Calu3 (cell line): ENCODE results near the gene NBPF11. TPM values are rescaled to one million over a fixed set of nuclear protein-coding genes. Genes with fewer than 3 reads are reported as not detected.

Source experiments
- BruUV-seq: library from RNA; stranded (reverse); fragments of 400-500 nt; replicated peaks from 2 replicates; lab custom pipeline; 2021; lab: Mats Ljungman, UMichigan
- CTCF ChIA-PET: fragments of 300-600 bp; sonication (Branson Sonifier 250); formaldehyde crosslinking; loops from one replicate; lab custom pipeline; 2022; ENCODE audit warnings: antibody characterized with exemption; lab: Charles Lee
- DNase-seq: peaks from one replicate; pipeline ENCODE4 v3.0.0; 2022
- H3K27ac Mint-ChIP-seq: one replicate; pipeline ENCODE4 v1.8.0; 2022; ENCODE audit warnings: mixed read lengths; ENCODE audit not compliant: unreplicated experiment
- H3K27me3 Mint-ChIP-seq: one replicate; pipeline ENCODE4 v1.8.0; 2022; ENCODE audit warnings: mixed read lengths; ENCODE audit not compliant: unreplicated experiment
- H3K36me3 Mint-ChIP-seq: one replicate; pipeline ENCODE4 v1.8.0; 2022; ENCODE audit warnings: mild to moderate bottlenecking, moderate library complexity, mixed read lengths; ENCODE audit not compliant: insufficient read depth, unreplicated experiment
- H3K4me1 Mint-ChIP-seq: one replicate; pipeline ENCODE4 v1.8.0; 2022; ENCODE audit warnings: mild to moderate bottlenecking, low read depth, mixed read lengths; ENCODE audit not compliant: unreplicated experiment
- H3K4me3 Mint-ChIP-seq: one replicate; pipeline ENCODE4 v1.8.0; 2022; ENCODE audit warnings: mild to moderate bottlenecking, low read depth, moderate library complexity, mixed read lengths; ENCODE audit not compliant: unreplicated experiment
- H3K9me3 Mint-ChIP-seq: one replicate; pipeline ENCODE4 v1.8.0; 2022; ENCODE audit warnings: low read depth, mixed read lengths; ENCODE audit not compliant: unreplicated experiment
- CTCF ChIP-seq: fragments of 200-600 bp; IDR thresholded peaks from one replicate; pipeline ENCODE4 v1.8.0; 2022; ENCODE audit warnings: antibody characterized with exemption; ENCODE audit not compliant: unreplicated experiment
- intact Hi-C: fragments of 100-400 bp; cut with micrococcal nuclease; formaldehyde crosslinking; loops from one replicate; pipeline ENCODE4 v1.10.0; 2022; ENCODE audit not compliant: unreplicated experiment
- total RNA-seq: library from RNA; stranded (reverse); gene quantifications from 2 replicates; pipeline ENCODE4 v1.2.3, GENCODE V29; 2022

Gene NBPF11
- total RNA-seq, 1 experiment from 2014 or later = 13.7 TPM

GRCh38 chr1:148166558-148167492, 14.7 kb upstream of the NBPF11 start:
- intact Hi-C loops = no loop called here
- Mint-ChIP-seq H3K27ac (peak overlapping the region; percentile 7), H3K4me1 (peaks cover 21% of the 10 kb centered on the region), H3K36me3 (no peaks in the 10 kb centered on the region), H3K27me3 (peaks cover 16% of the 10 kb centered on the region), H3K9me3 (no peaks in the 10 kb centered on the region), H3K4me3 (no peak overlapping the region)
- CTCF ChIA-PET = interaction anchor here (0.5 to 0.6 kb wide), 2 partner anchors 17 to 1124 kb away, joined by 3 to 8 read pairs; no protein-coding TSS in a partner anchor
- DNase-seq = peak; percentile 55
- no peak for TF ChIP-seq CTCF
- no TSS peak for BruUV-seq

DNA sequence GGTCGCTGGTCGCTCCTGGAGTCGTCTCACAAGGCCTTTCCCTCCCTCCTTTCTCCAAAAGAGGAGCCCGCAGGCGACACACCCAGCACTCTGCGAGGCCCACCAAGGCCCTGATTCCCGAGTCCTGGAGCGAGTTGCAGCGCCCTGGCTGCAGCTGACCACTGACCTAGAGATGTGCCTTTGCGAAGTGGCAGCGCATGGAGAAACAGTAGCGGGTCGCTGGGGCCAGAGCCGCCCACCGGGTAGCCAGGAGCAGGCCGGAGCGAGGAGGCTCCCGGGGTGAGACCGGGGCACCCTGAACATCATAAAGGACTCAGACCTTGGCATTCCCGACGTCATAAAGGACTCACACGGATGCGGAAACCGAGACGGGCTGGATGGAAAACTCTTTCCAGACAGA, 10.3 kb upstream of the NBPF11 start:
- intact Hi-C loops = no loop called here
- no peak overlapping the region for H3K27ac Mint-ChIP-seq

GRCh38 chr1:148161053-148161901, 9.2 kb upstream of the NBPF11 start:
- peaks cover 10% of the 10 kb centered on the region for H3K4me1 Mint-ChIP-seq
- DNase-seq = no peak
- CTCF ChIA-PET = no interaction called here
- peaks cover 2% of the 10 kb centered on the region for H3K9me3 Mint-ChIP-seq
- intact Hi-C loops = no loop called here
- H3K27ac Mint-ChIP-seq = no peak overlapping the region
- no peaks in the 10 kb centered on the region for H3K36me3 Mint-ChIP-seq
- H3K4me3 Mint-ChIP-seq = no peak overlapping the region
- TF ChIP-seq CTCF = no peak
- BruUV-seq = no TSS peak
- peaks cover 23% of the 10 kb centered on the region for H3K27me3 Mint-ChIP-seq

More for the DNA sequence above, 10.3 kb upstream of the NBPF11 start:
- H3K9me3 Mint-ChIP-seq = peaks cover 2% of the 10 kb centered on the region
- no peak for TF ChIP-seq CTCF
- DNase-seq = no peak
- CTCF ChIA-PET = no interaction called here
- H3K27me3 Mint-ChIP-seq = peaks cover 22% of the 10 kb centered on the region
- no TSS peak for BruUV-seq
- no peaks in the 10 kb centered on the region for H3K36me3 Mint-ChIP-seq
- peaks cover 21% of the 10 kb centered on the region for H3K4me1 Mint-ChIP-seq
- H3K4me3 Mint-ChIP-seq = no peak overlapping the region

DNA sequence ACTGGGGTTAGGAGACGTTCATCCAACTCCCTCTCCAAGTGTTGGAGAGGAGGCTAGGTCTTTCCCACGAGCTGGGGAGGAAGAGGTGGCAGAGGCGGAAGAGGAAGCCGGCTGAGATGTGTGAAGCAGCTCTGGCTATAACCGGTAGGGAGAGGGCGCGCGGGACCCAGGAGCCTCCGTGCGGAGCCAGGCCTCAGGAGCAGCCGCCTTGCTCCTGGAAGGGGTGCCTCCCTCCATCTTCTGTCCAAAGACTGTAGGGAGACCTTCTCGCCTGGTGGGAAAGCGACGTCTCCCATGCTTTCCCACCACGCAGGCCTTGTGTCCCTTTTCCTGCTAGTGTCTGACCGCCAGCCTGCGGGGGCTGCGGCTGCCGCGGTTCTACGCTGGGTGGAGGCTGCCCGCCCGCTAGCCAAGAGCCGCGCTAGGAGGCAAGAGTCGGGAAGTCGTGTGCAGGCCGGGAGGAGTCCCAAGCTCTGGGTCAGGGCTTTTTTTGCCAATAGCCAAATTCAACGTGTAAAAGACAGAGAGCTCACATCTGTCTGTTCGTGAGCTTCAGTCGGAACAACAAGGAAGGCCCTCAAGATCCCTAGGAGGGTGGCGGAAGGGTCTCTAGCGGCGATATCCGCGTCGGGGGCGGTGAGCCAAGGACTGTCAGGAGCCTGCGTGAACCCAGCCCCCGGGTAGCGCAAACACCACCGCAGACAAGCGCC, 8.4 kb upstream of the NBPF11 start:
- DNase-seq = no peak
- Mint-ChIP-seq H3K9me3 (peaks cover 2% of the 10 kb centered on the region), H3K27me3 (peaks cover 31% of the 10 kb centered on the region), H3K27ac (no peak overlapping the region), H3K4me1 (peaks cover 2% of the 10 kb centered on the region), H3K4me3 (no peak overlapping the region), H3K36me3 (no peaks in the 10 kb centered on the region)
- CTCF ChIA-PET = no interaction called here
- intact Hi-C loops = no loop called here
- no TSS peak for BruUV-seq
- no peak for TF ChIP-seq CTCF
